GM20431 (cell line): ENCODE measurements around the gene AQP12B.

Experiments
- in situ Hi-C: fragments of 300-500 bp; cut with MseI, MboI; formaldehyde crosslinking; loops from one replicate; pipeline ENCODE4 v1.15.0; 2020; ENCODE audit warnings: low sequenced_read_pairs; ENCODE audit not compliant: unreplicated experiment

Gene AQP12B

DNA sequence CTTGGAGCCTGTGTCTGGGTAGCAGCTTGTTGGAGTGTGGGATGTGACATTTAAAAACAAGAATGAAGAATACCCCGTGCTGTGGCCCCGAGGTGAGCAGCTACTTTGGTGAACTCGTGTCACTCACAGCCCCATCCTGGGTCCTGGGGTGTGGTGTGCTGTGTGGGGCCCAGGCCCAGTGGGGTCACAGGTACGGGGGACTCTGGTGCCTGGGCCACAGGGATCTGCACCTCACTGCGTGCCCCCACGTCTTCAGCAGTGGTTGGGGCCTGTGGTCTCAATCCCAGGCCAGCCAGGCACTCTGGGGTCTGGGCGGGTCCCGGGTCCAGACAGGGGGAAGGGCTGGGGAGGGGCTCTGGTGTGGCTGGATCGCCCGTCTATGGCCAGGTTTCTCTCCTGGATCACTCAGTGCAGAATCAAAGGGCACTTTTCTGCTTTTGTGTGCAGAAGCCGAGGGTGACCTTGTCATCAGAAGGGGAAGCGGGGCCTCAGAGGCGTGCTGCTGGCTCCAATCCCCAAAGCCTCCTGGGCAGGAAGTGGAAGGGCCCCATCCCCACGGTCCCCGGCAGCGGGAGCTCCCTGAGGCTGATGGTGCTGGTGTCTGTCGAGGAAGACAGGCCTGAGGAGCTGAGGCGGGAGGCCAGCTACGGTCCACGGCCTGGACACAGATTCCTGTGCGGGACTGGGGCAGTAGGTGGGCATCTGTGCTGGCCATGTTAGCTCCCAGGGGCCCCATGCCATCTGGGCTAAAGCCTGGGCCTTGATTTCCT is 56.0 kb downstream of the AQP12B start:
- in situ Hi-C loops = no loop called here
